ENCODE measurements around the gene TAF9B.
A peak's percentile ranks its signal among the peaks of the same experiment; 100 is the strongest.
"Not testable (repeated sequence)": the region's sequence is repeated elsewhere in the genome, so short reads cannot be mapped to it uniquely, and the experiment has no call there.

TAF9B gene, protein sequence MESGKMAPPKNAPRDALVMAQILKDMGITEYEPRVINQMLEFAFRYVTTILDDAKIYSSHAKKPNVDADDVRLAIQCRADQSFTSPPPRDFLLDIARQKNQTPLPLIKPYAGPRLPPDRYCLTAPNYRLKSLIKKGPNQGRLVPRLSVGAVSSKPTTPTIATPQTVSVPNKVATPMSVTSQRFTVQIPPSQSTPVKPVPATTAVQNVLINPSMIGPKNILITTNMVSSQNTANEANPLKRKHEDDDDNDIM

DNA sequence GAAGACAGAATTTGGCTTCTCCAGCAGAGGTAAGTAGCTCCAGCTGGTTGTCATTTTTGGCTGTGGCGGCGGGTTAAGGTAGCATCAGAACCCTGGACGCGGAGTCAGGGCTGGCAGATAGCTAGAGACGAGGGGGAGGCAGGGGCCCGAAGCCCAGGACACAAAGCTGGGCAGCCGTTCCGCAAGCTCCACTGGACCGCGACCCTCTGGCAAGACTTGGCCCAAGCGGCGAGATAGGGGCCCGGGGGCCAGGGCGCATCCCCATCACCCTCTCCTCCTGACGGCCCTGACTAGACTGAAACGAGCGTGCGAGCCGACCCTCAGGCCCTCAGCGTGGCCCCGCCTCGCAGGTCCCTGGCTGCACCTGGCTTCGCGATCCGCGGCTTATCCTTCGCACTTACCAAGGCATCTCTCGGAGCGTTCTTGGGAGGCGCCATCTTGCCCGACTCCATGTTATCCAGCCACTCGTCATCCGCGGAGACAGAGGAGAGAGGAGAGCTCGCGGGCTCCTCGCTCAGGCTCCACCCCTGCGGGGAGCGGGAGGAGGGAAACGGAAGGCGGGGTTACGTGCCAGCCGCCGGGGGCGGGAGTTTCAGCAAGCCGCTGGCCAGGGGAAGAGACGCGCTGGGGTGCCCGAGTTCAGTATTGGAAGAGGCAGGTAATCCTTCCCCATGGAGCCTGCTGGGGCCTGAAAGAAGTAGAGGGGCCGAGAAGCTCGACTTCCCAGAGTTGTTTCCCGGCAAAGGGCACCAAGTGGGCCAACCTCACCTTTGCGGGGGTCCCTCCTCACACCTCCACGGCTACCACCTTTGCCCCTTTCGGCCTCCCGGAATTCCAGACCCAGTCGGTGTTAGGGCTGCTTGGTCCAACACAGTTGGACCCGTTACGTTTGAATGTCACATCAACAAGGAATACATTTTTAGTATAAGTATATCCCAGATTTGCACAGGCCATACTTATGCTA is at the start of gene TAF9B:
TSS of gene TAF9B (minus strand) at position 491 of the 964 bp plus-strand sequence. CDS start at position 452, 39 bp downstream.
- peak in 55 of 56 donors; percentile 20 to 89 (median 70) for DNase-seq

DNA sequence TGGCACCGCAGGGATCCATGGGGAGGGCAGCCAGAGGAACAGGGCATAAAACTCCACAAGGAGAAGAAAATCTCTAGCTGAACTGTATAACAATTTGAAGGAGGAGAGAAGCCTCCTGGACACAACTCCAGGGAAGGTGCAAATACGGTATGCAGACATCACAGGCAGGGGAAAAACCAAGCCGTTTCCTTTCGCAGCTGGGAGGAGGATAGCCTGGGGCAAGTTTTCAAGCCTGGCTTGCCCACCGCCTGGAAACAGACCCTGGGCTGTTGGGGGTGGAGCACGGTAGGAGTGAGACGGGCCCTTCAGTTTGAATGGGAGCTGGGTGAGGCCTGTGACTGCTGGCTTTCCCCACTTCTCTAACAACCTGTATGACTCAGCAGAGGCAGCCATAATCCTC is 43.4 kb upstream of the TAF9B start:
- DNase-seq, result no peak

GRCh38 chrX:78181307-78181706 is 41.9 kb upstream of the TAF9B start:
- DNase-seq, result no peak

GRCh38 chrX:78168065-78168464 is 28.6 kb upstream of the TAF9B start:
- no peak for DNase-seq

- no peak for DNase-seq
Measured at GRCh38 chrX:78165425-78165824, 26.0 kb upstream of the TAF9B start.

- not testable (repeated sequence) for DNase-seq
Measured at GRCh38 chrX:78163175-78163574, 23.7 kb upstream of the TAF9B start.

- not testable (repeated sequence) for DNase-seq
Measured at GRCh38 chrX:78160711-78161110, 21.3 kb upstream of the TAF9B start.

DNA sequence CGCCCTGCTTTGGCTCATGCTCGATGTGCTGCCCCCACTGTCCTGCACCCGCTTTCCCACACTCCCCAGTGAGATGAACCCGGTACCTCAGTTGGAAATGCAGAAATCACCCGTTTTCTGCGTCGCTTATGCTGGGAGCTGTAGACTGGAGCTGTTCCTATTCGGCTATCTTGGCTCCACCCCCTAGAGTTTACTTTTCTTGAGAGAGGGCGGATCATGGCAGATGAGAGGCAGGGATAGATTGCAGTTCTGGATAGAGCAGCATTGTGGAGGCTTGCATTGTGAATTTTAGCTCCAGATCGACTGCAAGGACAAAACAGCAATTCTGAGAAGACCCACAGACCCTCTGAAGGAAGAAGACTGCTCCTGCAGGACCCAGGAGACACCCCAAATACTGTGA is 18.4 kb upstream of the TAF9B start:
- not testable (repeated sequence) for DNase-seq

GRCh38 chrX:78157373-78157772 is 17.9 kb upstream of the TAF9B start:
- not testable (repeated sequence) for DNase-seq

GRCh38 chrX:78147002-78147540 is 7.6 kb upstream of the TAF9B start:
- not testable (repeated sequence) for DNase-seq

DNA sequence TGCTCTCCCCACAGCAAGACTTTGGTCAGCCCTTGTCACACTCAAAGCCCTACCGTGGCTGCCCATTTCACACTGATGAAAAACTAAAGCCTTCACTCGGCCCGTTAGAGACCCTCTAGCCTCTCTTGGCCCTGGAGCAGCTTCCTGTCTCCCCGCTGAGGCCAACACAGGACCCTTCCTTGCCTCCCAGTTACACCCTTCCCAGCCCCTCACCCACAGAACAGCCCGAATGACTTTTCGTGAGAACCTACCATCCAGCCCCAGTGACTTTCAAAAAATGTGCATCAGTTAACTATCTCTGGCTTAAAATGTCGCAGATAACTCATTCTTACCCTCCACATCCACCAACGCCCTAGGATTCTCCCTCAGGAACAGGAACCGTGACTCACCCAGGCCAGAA is 756 bp upstream of the TAF9B start:
- DNase-seq, result no peak

DNA sequence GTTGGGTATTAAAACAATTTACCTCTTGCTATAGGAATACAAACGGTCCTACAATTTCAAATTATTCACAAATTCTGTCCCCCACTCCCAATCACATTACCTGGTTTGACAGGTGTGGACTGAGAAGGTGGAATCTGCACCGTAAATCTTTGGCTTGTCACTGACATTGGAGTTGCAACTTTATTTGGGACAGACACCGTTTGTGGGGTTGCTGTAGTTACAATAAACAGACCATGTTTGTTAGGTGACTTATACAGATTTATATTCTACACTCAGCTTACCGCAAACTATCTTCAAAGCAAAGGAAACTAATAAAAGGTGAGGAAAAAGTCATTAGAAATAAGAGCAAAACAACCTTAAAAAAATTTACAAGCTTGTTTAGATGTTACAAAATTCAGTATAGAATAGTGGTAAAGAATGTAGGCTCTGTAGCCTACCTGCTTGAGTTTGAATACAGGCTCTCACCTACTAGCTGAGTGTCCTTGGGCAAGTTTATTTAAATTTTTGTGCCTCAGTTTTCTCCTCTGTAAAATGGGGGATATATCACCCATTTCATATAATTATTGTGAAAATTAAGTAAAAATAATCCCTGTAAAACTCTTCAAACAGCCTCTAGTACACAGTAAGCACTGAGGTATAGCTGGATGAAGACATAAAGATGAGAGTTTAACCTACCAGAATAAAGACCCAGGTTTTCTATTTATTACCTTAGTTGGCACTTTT is 6.1 kb downstream of the TAF9B start:
- no peak for DNase-seq

GRCh38 chrX:78131117-78131516 is 8.3 kb downstream of the TAF9B start:
- DNase-seq, result no peak

GRCh38 chrX:78130396-78130795 is 9.1 kb downstream of the TAF9B start:
- DNase-seq, result no peak

DNA sequence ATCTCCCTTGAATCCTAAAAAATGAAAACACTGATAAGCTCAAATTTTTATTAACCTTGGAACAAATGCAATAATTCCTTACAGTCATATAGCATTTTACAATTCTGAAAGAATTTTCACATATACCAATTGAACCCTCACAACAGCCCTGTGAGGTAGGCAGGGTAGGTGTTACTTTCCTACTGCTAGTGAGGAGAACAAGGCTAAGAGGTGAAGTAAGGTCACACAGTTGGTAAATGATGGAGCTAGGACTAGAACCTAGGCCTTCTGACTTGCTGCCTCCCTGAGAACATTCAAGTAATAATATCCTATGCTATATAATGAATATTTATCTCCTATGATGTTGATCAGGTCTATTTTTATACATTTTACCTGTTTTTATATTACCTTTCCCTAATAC is 9.7 kb downstream of the TAF9B start:
- DNase-seq, result no peak

- not testable (repeated sequence) for DNase-seq
Measured at GRCh38 chrX:78125781-78126180, 13.7 kb downstream of the TAF9B start.

- no peak for DNase-seq
Measured at GRCh38 chrX:78125148-78125547, 14.3 kb downstream of the TAF9B start.

DNA sequence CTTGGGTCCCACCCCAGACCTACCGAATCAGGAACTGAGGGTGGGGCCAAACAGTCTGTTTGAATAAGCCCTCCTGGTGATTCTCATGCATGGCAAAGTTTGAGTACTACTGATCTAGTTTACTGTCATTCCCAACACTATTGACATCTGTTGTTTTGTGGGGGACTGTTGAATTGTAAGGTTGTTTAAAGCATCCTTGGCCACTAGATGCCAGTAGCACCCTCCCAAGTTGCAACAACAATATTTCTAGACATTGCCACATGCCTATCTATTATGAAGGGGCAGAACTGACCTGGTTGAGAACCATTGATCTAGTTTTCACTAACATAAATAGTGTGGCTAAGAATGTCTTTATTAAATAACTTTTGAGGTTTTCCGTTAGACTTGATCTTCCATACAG is 15.1 kb downstream of the TAF9B start:
- no peak for DNase-seq

GRCh38 chrX:78123190-78123589 is 16.3 kb downstream of the TAF9B start:
- no peak for DNase-seq

DNA sequence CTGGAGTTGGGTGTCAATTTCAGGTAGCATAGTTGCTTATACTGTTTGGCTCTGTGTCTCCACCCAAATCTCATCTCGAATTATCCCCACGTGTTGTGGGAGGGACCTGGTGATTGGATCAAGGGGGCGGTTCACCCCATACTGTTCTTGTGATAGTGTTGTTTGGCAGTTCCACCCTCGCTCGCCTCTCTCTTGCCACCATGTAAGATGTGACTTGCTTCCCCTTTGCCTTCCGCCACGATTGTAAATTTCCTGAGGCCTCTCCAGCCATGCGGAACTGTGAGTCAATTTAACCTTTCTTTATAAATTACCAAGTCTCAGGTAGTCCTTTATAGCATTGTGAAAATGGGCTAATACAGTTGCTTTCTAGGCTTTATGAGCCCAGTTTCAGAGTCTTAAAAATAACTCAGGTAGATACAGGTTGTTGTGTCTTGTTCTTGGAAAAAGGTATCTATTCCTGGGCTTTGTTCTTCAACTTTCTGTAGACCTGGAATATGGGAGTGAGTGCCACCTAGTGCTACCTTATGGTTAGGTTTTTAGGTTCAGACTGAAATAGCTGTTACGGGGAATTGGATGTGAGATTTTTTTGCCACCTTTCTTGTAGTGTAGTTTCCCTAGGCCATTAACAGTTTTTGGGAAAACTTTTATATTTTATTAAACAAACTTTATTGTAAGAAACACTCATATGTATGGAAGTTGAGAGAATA is 19.8 kb downstream of the TAF9B start:
- no peak for DNase-seq

GRCh38 chrX:78118628-78119027 is 20.8 kb downstream of the TAF9B start:
- DNase-seq, result no peak

All from nucleus accumbens (tissue), 56 donors.